ENCODE data around the gene UROC1.

UROC1 gene

DNA sequence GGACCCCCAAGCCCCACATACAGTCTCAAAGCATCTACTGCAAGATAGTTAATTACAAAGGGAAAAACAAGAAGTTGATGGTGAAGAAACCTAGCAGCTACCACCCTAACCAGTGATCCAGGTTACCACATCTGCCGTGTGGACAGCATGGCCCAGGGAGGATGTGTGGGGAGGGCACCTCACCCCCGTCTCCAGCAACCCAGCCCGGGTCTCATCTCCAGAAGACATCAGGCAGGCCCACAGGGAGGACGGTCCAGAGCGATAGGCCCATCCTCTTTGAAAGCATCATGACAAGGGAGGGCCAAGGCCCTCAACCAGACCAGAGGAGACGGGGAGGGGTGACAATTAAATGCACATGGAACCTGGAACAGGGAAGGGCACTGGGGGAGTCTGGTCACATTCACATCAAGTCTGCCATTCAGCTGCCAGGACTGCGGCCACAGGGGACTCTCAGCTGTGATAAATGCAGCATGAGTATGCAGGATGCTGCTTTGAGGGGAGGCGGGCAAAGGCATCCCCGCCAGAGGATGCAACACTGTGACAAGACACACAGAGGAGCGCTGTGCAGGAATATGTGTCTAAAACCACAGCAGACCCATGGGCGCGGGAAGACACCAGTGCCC, 60.7 kb downstream of the UROC1 start:
- no peak for DNase-seq

- no peak for DNase-seq
Measured at GRCh38 chr3:126456211-126456610, 61.4 kb downstream of the UROC1 start.

GRCh38 chr3:126454437-126455198, 63.0 kb downstream of the UROC1 start:
- no peak for DNase-seq

- DNase-seq = no peak
Measured at GRCh38 chr3:126454025-126454424, 63.5 kb downstream of the UROC1 start.

DNA sequence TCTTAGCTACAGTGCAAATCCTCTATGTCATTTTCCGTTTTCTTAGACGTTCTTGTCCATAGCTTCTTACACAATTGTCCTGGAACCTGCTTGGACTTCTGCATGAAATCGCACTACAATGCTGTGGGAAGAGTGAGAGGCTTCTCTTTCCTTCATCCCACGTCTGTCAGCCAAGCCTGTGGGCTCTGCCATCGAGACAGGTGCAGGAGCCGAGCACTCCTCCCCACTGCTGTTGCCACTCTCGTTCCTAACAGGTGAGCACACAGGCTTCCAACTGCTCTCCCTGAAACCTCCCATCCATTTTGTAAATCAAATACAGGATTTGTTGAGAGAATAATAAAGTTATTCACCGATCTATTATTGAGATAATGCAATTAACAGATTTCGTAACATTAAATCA, 65.4 kb downstream of the UROC1 start:
- DNase-seq = no peak

GRCh38 chr3:126451511-126451910, 66.1 kb downstream of the UROC1 start:
- DNase-seq = no peak

GRCh38 chr3:126450744-126451143, 66.8 kb downstream of the UROC1 start:
- DNase-seq = no peak

GRCh38 chr3:126450219-126450618, 67.4 kb downstream of the UROC1 start:
- DNase-seq = no peak

DNA sequence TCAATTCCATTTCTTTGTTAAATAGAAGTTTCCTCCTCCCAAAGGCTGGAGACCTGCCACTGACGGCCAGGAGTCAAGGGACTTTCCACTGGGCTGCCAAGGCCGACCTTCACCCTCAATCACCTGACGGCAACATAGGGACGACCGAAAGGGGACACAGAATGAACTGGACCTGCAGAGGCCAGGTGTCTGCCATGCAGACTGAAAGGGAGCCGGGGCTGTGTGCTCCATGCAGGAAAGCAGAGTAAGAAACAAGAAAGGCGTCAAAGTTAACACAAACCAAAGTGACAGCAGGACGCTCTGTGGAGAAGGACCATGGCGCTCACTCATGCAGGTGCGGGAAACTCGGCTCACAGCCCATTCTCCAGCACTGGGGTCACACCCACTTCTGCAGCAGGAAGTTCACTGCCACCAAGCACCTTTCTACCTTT, 67.9 kb downstream of the UROC1 start:
- DNase-seq = no peak

- DNase-seq = no peak
Measured at GRCh38 chr3:126448893-126449180, 68.7 kb downstream of the UROC1 start.

GRCh38 chr3:126448136-126448892, 69.3 kb downstream of the UROC1 start:
- no peak for DNase-seq

DNA sequence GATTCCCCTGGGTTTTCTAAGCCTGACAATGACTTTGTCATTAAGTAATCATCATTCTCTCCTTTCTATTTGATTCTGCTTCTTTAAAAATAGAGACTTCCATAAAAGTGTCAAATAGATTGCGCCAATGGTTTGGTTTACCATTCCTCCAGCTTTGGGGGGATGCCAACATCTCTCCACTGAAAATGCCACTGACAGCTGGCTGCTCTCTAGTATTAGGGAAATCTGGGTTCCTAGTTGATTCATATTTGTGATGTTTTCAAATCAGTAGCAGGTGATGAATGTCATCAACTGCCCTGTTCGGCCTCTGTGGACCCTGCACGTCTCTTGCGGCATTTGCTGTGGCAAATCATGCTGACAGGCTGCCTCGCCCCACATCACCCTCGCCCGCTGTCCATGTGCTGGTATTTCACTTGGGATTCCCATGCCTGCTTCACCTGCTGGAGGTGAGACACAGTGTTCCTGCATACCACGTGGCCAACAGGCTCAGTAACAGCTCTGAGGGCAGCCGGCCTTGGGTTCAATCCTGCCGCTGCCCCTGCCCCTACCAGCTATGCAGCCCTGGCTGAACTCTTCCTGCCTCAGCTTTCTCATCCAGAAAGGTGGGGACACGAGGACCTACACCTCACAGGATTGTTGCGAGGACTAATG, 70.0 kb downstream of the UROC1 start:
- DNase-seq = no peak

- no peak for DNase-seq
Measured at GRCh38 chr3:126446791-126447190, 70.8 kb downstream of the UROC1 start.

- no peak for DNase-seq
Measured at GRCh38 chr3:126446301-126446700, 71.3 kb downstream of the UROC1 start.

DNA sequence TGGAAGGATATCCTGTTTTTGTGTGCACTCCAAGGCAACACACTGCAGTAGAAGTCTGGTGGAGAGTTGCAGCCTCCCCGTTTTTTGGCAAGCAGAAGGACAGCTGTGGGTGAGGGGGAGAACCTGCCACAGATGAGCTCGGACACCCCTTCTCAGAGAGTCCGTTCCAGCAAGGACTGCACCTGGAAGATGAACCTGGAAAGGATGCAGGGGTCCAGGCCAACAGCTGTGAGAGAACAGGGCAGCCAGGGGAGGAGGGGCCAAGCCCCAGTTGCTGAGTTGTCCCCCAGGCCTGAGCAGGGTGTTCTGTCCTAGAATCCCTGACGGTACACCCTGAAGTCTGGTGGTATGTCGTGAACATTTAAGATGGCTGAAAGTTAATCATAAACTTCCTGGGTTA, 72.1 kb downstream of the UROC1 start:
- no peak for DNase-seq

GRCh38 chr3:126442856-126443242, 74.7 kb downstream of the UROC1 start:
- DNase-seq = no peak

GRCh38 chr3:126442094-126442855, 75.3 kb downstream of the UROC1 start:
- DNase-seq = no peak

DNA sequence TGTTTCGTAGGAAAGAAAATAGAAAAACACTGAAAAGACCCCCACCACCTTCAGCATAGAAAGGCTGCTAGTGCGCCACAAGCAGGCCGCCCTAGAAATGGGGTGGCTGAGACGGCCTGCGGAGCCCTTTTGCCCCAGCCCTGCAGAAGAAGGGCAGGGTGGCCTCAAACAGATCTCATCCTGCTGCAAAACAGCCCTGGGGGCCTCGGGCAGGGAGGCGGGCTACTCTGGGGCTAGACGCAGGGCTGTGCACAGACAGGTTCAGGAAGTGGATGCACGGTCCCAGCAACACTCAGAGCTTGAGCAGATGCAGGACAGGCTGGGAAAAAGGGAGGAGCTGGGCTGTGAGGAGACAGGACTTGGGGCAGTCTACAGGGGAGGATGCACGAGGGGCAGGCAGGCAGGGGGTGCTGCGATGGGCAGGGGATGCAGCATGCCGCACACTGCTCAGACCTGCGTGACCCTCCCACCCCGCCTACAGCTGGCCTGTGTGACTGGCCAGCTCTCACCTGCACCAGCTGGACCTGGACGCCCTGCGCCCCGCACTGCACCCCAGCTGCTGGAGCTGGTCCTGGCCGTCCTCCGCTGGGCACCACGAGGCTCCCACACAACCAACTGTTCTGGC, 76.2 kb downstream of the UROC1 start:
- no peak for DNase-seq

- no peak for DNase-seq
Measured at GRCh38 chr3:126440709-126440995, 76.9 kb downstream of the UROC1 start.

- DNase-seq = no peak
Measured at GRCh38 chr3:126439968-126440708, 77.4 kb downstream of the UROC1 start.

DNA sequence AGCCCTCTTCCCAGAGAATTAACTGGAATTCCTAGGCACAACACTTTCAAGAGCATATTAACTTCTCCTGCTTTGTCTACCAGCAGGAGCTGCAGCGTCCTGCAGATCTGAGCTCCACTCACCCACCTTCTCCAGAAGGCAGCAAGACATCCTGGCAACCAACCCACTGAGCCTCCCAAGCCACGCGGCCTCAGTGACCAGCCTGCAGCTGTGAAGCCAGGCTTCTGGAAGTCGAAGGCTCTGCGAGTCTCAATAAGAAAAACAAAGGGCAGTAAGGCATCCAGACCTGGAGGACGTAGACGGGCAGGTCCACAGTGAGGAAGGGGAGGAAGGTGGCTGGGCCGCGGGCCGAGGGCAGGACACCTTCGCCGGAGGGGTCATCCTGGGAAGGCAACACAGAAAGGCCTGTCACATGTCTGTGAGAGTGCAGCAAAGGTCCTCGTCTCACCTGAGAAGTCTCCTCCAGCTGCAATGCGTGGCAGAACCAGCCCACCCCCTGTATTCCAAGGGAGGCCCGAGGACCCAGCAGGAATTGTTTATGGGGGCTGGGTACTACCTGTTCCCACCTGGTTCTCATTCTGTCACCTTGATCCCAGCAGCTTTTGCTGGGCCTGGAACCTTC, 78.1 kb downstream of the UROC1 start:
- DNase-seq = no peak

Data from CD4-positive, alpha-beta T cell treated with Interleukin-17A for 4 hours (primary cell).